SU-DHL-6 (cell line): ENCODE data around the gene STX7.

Experiments used
- H2AFZ ChIP-seq: fragments of 200-600 bp; sonication (generic); 2 replicates; pipeline ENCODE4 v1.6.1; 2014; ENCODE audit warnings: low read depth, mild to moderate bottlenecking, moderate library complexity, mixed read lengths, antibody characterized with exemption, low read length; ENCODE audit not compliant: severe bottlenecking
- H3F3A ChIP-seq: fragments of 200-600 bp; shearing (Covaris generic); 2 replicates; pipeline ENCODE4 v1.6.0; 2016; ENCODE audit warnings: antibody characterized with exemption, mild to moderate bottlenecking; ENCODE audit not compliant: insufficient read depth
- H3K27ac ChIP-seq: fragments of 200-600 bp; sonication (generic); 2 replicates; pipeline ENCODE4 v1.5.1; 2016; ENCODE audit warnings: low read depth, mild to moderate bottlenecking, low read length, moderate library complexity, mixed read lengths
- H3K27me3 ChIP-seq: fragments of 200-600 bp; sonication (generic), shearing (Covaris generic); 2 replicates; pipeline ENCODE4 v1.6.0; 2014; ENCODE audit warnings: mild to moderate bottlenecking, low read length
- H3K36me3 ChIP-seq: fragments of 200-600 bp; sonication (generic); 2 replicates; pipeline ENCODE4 v1.6.1; 2014; ENCODE audit warnings: mild to moderate bottlenecking, low read length, mixed read lengths
- H3K4me2 ChIP-seq: fragments of 300-600, 200-600 bp; shearing (Covaris generic), sonication (generic); 2 replicates; pipeline ENCODE4 v1.6.0; 2014; ENCODE audit warnings: low read length, low read depth, mild to moderate bottlenecking; ENCODE audit not compliant: poor library complexity, severe bottlenecking
- H3K4me3 ChIP-seq: fragments of 200-600 bp; sonication (generic); 2 replicates; pipeline ENCODE4 v1.5.1; 2014; ENCODE audit warnings: antibody characterized with exemption, low read length, mild to moderate bottlenecking, mixed read lengths; ENCODE audit not compliant: insufficient read depth, poor library complexity, severe bottlenecking
- H3K79me2 ChIP-seq: fragments of 200-600 bp; sonication (generic); 2 replicates; pipeline ENCODE4 v1.6.1; 2014; ENCODE audit warnings: mild to moderate bottlenecking, low read length, moderate library complexity; ENCODE audit not compliant: insufficient read depth
- H3K9ac ChIP-seq: fragments of 200-600 bp; sonication (generic); 2 replicates; pipeline ENCODE4 v1.7.0; 2014; ENCODE audit warnings: mild to moderate bottlenecking, low read length
- H3K9me2 ChIP-seq: fragments of 200-600 bp; sonication (generic); replicated peaks from 2 replicates; pipeline ENCODE4 v1.6.1; 2014; ENCODE audit warnings: low read length; ENCODE audit not compliant: insufficient read depth
- H3K9me3 ChIP-seq: fragments of 200-600 bp; sonication (generic); 2 replicates; pipeline ENCODE4 v1.6.1; 2014; ENCODE audit warnings: low read length, mixed read lengths; ENCODE audit not compliant: insufficient read depth
- H4K20me1 ChIP-seq: fragments of 200-600 bp; sonication (generic); 2 replicates; pipeline ENCODE4 v1.6.1; 2014; ENCODE audit warnings: low read depth, mild to moderate bottlenecking, antibody characterized with exemption, low read length, moderate library complexity, mixed read lengths
- EZH2phosphoT487 ChIP-seq: fragments of 200-600 bp; sonication (generic), shearing (Covaris generic); conservative IDR thresholded peaks from 2 replicates; pipeline ENCODE4 v1.6.1; 2018; ENCODE audit warnings: mild to moderate bottlenecking, antibody characterized with exemption, low read length, moderate library complexity, mixed read lengths
- TF ChIP-seq, protein P1 (sequence below): fragments of 200-600 bp; sonication (generic); IDR thresholded peaks from one replicate; pipeline ENCODE4 v1.5.1; 2017; ENCODE audit warnings: antibody characterized with exemption, mild to moderate bottlenecking, low read length, moderate library complexity; ENCODE audit not compliant: insufficient read depth, poor library complexity, severe bottlenecking

Gene STX7

DNA sequence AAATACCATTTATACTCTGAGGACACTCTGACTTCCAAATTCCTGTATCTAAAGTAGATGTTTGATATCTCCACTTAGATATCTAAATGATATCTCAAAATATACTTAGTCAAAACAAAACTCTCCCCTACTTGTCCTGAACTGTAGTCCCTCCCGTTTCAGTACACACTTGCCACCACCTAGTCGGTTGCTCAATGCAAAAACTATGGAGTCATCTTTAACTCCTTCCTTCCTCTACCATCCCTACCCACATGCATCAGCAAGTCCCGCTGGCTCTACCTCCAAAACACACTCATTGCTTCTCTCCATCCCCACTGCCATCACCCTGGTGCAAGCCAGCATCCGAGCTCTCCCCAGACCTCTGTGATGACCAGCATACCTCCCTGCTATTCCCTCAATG lies 13.2 kb downstream of the STX7 start:
- Histone ChIP-seq H4K20me1 (no peaks in the 10 kb centered on the region), H3K9me3 (no peaks in the 10 kb centered on the region), H3K27ac (peak overlapping the region; percentile 96), H3K27me3 (no peaks in the 10 kb centered on the region), H3F3A (peaks cover 86% of the 10 kb centered on the region), H3K79me2 (peaks cover 82% of the 10 kb centered on the region), H3K36me3 (peaks cover 32% of the 10 kb centered on the region), H2AFZ (no peak overlapping the region), H3K9ac (peak overlapping the region; percentile 41), H3K9me2 (no peaks in the 10 kb centered on the region), H3K4me2 (peak overlapping the region; percentile 93), H3K4me3 (no peak overlapping the region)
- TF ChIP-seq, protein P1, sequence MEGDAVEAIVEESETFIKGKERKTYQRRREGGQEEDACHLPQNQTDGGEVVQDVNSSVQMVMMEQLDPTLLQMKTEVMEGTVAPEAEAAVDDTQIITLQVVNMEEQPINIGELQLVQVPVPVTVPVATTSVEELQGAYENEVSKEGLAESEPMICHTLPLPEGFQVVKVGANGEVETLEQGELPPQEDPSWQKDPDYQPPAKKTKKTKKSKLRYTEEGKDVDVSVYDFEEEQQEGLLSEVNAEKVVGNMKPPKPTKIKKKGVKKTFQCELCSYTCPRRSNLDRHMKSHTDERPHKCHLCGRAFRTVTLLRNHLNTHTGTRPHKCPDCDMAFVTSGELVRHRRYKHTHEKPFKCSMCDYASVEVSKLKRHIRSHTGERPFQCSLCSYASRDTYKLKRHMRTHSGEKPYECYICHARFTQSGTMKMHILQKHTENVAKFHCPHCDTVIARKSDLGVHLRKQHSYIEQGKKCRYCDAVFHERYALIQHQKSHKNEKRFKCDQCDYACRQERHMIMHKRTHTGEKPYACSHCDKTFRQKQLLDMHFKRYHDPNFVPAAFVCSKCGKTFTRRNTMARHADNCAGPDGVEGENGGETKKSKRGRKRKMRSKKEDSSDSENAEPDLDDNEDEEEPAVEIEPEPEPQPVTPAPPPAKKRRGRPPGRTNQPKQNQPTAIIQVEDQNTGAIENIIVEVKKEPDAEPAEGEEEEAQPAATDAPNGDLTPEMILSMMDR: no peak
- TF ChIP-seq EZH2phosphoT487: no peak

- Histone ChIP-seq H3K36me3 (peaks cover 43% of the 10 kb centered on the region), H3K79me2 (peaks cover 82% of the 10 kb centered on the region), H2AFZ (no peak overlapping the region), H3K27me3 (no peaks in the 10 kb centered on the region), H3K9me2 (no peaks in the 10 kb centered on the region), H3K4me2 (peak overlapping the region; percentile 93), H3K9me3 (no peaks in the 10 kb centered on the region), H3F3A (peaks cover 80% of the 10 kb centered on the region), H3K9ac (peak overlapping the region; percentile 41), H3K4me3 (peak overlapping the region; percentile 27), H4K20me1 (no peaks in the 10 kb centered on the region), H3K27ac (peak overlapping the region; percentile 96)
- TF ChIP-seq, protein P1: no peak
- TF ChIP-seq EZH2phosphoT487: no peak
These were observed 14.3 kb downstream of the STX7 start for GRCh38 chr6:132498638-132499037.

GRCh38 chr6:132496519-132497180 lies 16.3 kb downstream of the STX7 start:
- Histone ChIP-seq H3K4me3 (peak overlapping the region; percentile 36), H2AFZ (no peak overlapping the region), H3K9ac (peak overlapping the region; percentile 50), H4K20me1 (no peaks in the 10 kb centered on the region), H3K9me2 (no peaks in the 10 kb centered on the region), H3K27ac (peak overlapping the region; percentile 96), H3K27me3 (no peaks in the 10 kb centered on the region), H3F3A (peaks cover 84% of the 10 kb centered on the region), H3K79me2 (peaks cover 85% of the 10 kb centered on the region), H3K9me3 (no peaks in the 10 kb centered on the region), H3K36me3 (peaks cover 43% of the 10 kb centered on the region), H3K4me2 (peak overlapping the region; percentile 93)
- TF ChIP-seq, protein P1: no peak
- no peak for TF ChIP-seq EZH2phosphoT487
